HG03159 (cell line): ENCODE results near the gene GUF1.

Source experiments
- ATAC-seq: cut with Tn5 transposase; IDR thresholded peaks from one replicate; pipeline ENCODE4 v1.9.1; 2021; ENCODE audit warnings: mild to moderate bottlenecking, moderate library complexity; ENCODE audit not compliant: unreplicated experiment

The GUF1 gene, protein sequence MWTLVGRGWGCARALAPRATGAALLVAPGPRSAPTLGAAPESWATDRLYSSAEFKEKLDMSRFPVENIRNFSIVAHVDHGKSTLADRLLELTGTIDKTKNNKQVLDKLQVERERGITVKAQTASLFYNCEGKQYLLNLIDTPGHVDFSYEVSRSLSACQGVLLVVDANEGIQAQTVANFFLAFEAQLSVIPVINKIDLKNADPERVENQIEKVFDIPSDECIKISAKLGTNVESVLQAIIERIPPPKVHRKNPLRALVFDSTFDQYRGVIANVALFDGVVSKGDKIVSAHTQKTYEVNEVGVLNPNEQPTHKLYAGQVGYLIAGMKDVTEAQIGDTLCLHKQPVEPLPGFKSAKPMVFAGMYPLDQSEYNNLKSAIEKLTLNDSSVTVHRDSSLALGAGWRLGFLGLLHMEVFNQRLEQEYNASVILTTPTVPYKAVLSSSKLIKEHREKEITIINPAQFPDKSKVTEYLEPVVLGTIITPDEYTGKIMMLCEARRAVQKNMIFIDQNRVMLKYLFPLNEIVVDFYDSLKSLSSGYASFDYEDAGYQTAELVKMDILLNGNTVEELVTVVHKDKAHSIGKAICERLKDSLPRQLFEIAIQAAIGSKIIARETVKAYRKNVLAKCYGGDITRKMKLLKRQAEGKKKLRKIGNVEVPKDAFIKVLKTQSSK

DNA sequence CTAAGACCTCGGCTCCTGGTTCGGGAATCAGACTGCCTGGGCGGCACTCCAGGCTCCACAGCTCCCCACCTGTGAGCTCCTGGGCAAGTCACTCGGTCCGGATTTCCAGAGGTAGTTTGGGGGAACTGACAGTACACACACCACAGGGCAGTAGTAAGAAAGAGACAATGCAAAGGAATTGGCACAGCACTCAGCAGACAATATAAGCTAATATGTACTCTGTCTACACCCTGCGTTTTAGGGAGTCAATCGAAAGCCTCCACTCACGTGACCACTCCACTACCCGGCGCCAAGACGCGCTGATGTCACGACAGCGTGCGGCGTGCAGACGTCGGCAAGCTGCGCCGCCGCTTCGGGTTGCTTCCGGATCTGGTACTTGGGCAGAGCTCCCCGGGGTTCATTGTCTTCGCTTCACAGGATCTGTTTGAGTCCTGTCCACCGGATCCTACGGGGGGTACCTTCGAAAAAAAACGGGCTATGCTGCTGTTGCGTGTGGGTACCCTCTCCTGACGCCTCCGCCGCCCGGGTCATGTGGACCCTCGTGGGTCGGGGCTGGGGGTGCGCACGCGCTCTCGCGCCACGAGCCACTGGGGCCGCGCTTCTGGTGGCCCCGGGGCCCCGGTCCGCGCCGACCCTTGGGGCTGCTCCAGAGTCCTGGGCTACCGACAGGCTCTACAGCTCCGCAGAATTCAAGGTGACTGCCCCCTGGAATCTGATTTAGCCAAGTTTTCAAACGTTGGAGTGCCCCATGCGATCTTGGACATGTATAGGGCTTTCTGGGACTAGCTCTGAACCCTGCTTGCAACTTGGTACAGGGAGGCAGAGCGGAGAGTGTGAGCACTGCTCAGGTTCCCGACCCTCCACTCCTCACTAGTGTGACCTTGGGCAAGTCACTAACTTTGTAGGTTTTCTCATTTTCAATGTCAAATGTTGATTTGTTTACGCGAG lies at the start of gene GUF1:
Gene GUF1 (plus strand): TSS at position 327 of the 948 bp plus-strand sequence. CDS start 203 bp downstream, at position 530.
- ATAC-seq, result peak; percentile 96

DNA sequence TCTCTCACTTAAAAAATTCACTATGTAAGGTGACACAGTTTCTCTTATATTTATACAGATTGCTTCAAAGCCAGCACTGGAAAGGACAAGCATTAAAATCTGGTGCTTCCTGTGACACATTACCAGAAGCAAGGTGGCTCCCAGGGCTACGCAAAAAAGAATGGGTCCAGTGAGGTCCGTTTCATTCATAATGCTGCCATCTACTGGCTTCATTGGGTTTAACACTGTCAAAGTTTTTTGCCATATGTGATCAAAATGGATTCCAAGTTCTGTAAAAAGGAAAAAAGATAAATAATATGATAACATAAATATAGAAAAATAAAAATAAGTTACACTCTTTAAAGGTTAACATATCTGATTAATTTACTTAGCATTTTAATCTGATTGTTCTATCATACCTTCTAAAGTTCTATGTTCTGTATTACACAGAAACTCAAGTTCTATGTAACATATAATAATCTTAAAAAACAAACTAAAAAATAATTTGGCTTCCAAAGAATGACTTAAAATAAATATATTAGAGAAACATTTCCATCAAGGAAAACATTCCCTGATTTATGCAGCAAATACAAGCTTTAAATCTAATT lies 48.8 kb upstream of the GUF1 start:
- ATAC-seq, result peak; percentile 99

DNA sequence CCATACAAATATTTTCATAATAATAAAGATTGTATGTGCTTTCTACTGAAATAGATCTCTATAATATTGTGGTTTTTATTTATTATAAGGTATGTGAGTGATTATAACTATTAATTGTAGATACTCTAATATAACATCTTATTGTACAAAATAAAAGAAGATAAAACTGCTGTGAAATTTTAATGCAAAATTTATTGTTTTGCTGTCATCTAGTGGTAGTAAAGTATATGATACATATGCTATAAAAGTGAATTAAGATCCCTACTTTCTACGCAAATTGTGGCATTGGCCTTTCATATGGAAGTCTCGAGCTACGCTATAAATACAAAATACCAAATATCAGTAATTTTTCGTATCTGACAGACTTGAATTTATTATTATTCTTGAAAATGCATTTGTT lies 46.1 kb upstream of the GUF1 start:
- no peak for ATAC-seq

DNA sequence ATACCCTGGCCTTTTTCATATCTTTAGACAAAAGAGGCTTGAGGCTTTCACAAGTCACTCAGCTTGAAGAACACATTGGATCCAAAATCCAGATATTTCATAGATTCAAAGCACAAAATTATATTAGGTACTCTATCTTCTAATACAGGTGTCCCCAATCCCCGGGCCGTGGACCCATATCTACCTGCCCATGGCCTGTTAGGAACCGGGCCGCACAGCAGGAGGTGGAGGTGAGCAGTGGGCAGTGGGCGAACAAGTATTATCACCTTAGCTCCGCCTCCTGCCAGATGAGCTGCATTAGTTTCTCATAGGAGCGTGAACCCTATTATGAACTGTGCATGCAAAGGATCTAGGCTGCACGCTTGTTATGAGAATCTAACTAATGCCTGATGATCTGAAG lies 45.5 kb upstream of the GUF1 start:
- no peak for ATAC-seq

DNA sequence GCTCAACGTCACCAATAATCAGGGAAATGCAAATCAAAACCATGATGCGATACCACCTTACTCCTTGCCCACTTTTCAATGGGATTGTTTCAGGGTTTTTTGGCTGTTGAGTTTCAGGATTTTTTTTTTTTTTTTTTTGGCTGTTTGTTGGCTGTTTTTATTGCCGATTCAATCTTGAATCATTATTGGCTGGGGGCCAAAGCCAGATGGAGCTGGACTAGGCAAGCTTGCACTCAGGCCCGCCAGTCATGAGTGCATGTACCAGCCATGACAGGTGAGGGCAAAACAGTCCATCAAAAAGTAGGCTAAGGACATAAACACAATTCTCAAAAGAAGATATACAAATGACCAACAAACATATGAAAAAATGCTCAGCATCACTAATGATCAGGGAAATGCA lies 40.1 kb upstream of the GUF1 start:
- no peak for ATAC-seq

DNA sequence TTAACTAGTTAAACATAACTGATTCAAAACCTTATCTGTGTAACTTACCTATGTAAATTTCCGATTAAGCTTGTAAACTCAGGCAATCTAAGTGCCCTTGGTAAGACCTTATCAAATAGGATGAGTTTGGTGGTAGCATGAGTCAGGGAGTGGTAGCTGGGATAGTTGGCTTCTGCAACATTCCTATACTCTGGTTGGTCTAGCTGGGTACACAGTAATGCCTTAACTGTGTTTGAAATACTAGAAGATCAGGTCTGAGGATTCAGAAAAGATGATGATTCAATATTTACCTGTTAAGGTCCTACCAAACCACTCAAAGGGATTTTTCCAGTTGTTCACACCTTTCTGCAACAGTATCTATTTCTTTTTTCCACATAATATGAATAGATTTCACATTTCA lies 32.1 kb upstream of the GUF1 start:
- no peak for ATAC-seq

DNA sequence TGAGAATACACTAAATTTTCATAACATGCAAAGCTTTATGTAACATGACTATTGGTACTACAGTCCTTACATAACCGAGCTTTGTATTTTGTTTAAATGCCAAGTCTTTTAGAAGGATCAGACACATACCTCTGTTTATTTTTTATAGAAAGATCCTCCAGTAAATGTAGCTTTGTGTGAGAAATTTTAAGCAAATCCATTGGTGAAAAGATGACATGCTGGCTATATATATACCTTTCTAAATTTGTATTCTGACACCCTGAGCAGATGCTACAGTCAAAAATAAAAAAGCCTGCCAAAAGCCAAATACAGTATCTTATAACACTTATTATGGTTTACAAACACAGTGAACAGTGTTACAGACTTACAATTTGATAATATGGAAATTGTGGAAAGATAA lies 26.8 kb upstream of the GUF1 start, which contains the start of gene YIPF7:
Gene YIPF7 (minus strand): TSS at position 201 of the 400 bp plus-strand sequence. CDS start 1,525 bp downstream, outside the sequence.
- no peak for ATAC-seq

DNA sequence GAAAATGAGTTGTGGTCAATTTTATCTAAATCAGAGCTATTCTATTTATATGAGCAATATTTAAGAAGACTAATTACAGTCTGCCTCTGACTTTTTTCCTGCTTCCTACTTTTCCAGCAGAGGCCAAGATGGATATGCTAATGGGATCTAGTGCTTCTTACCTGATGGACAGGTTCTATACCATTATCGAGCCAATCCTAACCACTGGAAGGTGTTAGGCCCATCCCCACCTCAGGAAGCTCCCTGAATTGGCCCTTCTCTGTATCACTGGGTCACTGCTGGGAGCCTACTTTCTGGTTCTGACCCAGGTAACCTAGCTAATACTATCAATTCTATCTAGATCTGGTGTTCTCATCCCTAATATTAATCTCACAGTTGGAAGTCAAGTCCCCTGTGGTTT lies 26.2 kb upstream of the GUF1 start:
- ATAC-seq, result no peak

DNA sequence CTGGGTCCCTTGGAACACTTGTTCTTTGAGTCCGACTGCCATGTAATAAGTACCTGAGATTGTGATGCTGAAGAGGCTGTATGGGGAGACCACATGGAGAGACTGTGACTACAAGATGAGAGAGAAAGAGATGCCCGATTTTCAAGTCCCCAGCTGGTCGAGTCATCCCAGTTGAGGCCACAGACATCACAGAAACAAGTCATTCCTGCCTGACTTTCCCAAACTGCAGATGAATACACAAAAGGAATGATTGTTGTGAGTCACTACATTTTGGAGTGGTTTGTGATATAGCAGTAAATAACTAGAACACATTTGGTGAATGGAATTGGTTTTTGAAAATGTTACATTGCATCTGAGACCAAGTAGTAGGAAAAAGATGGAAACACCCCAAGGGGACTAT lies 17.8 kb upstream of the GUF1 start:
- no peak for ATAC-seq

DNA sequence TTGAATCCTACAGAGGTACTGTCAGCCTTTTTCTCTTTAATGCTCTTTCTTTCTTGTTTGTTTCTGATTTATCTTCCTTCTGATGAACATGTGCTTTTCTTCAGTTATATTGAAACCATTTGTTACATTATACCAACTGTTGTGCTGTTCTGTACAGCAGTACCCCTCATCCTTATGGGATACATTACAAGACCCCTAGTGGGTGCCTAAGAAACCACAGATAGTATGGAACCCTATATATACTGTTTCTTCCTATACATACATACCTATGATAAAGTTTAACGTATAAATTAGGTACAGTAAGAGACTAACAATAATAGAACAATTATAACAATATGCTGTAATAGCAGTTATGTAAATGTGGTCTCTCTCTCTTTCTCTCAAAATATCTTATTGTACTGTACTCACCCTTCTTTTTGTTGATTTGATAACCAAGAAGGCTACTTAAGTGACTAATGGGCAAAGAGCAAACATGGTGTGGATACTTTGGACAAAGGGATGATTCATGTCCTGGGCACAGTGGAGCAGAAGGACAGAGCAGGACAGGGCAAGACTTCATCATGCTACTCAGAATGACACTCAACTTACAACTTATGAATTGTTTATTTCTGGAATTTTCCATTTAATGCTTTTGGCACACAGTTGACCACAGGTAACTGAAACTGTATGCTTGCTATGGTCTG lies 16.1 kb upstream of the GUF1 start:
- peak; percentile 32 for ATAC-seq

DNA sequence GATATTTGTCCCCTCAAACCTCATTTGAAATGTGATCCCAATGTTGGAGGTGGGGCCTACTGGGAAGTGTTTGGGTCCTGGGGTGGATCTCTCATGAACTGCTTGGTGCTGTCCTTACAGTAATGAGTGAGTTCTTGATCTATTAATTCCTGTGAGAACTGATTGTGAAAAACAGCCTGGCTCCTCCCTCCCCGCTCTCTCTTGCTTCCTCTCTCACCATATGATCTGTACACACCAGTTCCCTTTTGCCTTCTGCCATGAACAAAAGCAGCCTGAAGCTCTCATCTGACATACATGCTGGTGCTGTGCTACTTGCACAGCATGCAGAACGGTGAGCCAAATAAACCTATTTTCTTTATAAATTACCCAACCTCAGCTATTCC lies 15.6 kb upstream of the GUF1 start:
- peak; percentile 77 for ATAC-seq

DNA sequence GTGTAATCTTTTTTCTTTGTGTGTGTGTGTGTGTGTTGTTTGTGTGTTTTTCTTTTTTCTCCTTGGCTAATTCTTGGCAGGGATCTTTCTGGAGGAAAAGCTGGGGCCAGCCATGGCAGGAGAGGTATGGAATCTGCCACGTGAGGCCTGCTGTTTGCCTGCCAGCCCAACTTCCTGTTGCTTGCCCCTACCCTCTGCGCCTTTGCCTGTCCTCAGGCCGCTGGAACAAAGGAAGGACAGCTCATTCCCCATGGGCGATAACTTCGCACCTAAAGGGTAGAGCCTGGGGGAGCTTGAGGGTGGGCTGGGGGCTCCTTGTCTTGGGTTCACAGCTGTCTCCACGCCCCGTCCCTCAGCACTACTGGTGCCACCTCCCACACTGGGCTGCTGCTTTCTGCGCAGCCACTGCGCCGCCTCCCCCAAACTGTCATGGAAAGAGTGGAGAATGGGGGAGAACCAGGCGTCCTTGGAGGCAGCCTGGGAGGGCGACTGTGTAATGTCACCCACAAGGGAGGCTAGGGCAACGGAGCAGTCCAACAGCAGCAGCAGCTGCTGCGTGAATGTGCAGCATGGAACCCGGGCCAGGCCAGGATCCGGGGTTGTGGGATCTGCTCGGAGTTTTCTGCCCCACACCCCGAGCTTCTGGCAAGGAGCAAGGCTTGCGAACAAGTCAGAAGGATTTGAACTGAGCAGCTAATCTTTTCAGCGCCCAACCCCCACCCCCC lies 14.5 kb upstream of the GUF1 start:
- ATAC-seq, result no peak

DNA sequence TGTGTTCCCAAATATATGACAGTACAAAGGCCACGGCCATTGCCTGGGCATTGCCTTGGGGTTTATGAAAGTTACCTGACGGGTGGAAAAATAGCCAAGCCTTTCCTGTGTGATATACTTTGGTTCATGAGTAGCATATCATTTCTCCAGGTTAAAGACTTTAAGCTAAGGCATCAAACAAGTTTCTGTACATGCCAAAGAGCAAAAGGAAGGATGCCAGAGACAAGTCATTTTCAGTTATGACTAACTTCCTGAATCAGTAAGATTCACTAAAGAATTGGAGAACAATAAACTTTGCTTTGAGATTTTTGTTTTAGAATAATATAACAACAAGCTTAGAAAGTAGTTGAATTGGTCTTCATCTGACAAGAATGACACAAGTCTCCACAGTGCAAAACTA lies 9.7 kb upstream of the GUF1 start:
- ATAC-seq, result no peak

DNA sequence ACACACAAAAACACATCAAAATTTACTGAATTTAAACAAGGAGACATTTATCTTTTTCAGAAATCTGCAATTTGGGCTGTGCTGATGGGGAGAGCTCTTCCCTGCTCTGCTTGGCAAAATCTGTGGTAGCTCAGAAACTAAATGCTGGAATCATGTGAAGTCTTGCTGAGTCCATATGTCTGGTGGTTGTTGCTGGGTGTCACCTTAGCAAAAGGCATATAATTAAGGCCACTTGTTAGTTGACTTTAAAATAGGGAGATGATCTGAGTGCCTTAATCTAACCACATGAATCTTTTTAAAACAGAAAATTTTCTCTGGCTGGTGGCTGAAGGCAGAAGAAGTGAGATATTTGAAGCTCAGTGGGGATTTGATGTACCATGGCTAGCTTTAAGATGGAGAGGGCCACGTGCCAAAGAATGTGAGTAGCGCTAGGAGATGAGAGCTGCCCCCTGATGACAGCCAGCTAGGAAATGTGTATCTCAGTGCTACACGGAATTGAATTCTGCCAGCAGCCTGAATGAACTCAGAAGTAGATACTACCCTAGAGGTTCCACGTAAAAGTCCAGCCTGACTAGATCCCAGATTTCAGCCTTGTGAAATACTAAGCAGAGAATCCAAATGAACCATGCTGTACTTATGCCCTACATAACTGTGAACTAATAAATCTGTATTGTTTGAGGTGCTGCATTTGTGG lies 7.6 kb upstream of the GUF1 start:
- no peak for ATAC-seq

DNA sequence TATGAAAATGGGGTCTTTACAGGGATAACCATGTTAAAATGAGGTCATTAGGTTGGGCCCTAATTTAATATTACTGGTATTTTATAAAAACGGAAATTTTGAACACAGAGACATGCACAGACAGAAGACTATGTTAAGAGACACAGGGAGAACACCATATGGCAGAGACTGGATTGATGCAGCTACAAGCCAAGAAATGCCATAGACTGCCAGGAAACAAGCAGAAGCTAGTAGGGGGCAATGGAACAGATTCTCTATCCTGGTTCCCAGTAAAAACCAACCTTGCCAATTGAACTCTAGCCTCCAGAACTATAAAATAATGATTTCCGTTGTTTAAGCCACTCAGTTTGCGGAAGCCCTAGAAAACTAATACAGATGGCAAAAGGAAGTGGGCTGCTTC lies 6.6 kb upstream of the GUF1 start:
- no peak for ATAC-seq

DNA sequence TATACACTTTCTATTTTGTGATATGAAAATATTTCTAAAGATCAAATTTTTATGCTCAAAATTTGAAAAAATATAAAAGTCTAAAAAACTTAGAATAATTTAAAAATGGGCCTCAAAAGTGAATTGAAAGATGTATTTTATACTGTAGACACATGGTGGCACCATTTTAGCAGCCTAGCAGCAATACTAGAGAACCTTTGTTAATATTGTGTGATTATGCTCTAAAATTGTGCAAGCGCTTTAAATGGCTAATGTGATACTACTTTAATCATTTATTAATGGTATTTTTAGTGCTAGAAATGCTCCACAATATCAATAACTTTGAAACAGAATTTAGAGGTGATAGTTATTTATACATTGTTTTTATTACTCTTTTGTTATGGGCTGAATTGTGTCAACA lies 3.7 kb upstream of the GUF1 start:
- no peak for ATAC-seq

DNA sequence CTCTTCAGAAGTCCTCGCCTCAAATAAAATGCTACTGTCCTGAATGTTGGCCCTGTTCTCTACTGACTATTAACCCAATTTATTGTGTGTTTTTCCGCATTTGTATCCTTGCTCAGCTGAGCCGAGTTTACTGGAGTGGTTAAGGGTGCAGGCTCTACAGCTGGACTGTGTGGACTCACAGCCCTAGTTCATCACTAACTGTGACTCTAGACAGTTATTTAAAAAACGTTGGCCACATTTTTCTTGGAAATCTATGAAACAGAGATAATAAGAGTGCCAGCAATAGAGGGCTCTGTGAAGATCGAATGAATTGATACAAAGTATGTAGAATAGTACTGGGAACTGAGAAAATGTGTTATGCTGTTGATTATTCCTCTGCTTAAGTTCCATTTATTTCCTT lies 2.9 kb upstream of the GUF1 start:
- no peak for ATAC-seq

DNA sequence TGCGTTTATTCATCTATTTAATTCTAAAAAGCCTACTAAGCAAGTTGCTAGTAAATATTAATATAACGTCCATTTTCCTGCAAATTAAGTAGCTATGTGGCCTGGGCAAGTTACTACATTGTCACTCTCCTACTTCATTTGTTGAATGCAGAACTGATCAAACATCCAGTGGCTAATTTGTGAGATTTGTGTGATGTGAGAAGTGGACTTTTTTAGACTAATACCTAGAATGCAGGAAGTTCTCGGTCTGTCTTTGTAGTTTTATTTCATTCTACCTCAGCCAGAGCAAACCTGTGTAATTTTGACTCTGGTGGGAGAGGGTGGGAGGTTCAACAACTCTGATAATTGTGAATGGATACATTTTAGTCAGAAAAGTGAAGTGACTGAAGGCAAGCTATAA lies 840 bp downstream of the GUF1 start:
- ATAC-seq, result peak; percentile 11

DNA sequence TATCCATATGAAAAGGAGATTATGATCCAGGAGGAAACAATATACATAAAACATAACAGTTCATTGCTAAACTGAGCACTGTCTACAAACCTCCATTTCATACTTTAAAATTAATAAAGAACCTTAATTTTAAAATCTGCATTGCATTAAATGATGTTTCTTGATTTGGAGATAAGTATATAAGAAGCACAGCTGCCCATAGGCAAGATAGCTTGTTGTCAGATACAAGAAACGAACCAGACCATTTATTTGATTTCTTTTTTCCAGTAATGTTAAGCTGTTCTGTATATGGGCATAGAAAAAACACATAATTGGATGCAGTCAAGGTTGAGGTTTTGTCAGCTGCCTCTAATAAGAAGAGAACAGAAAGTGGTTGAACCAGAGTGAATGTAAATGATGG lies 6.4 kb downstream of the GUF1 start:
- ATAC-seq, result no peak
